Spleen (tissue), 7 donors: ENCODE measurements around the gene TSC22D2.

Experiments used
- POLR2A ChIP-seq, 3 donors: fragments of 450-650 bp; IDR thresholded peaks; one replicate each; pipeline ENCODE4 v1.5.1; 2017; ENCODE audit warnings: antibody characterized with exemption in 3 of 3, mild to moderate bottlenecking in 1 of 3
- POLR2AphosphoS5 ChIP-seq, 3 donors: sonication (generic); formaldehyde crosslinking; IDR thresholded peaks; one replicate each; pipeline ENCODE4 v1.5.1; 2017; ENCODE audit warnings: antibody characterized with exemption in 3 of 3
- TF ChIP-seq, protein P1 (sequence below), 11 experiments: fragments of 200-600 bp in 7 of 11; fragments of 450-650 bp in 4 of 11; sonication (generic) in 4 of 11; IDR thresholded peaks in 8 of 11; conservative IDR thresholded peaks in 3 of 11; 1 replicate in 7 of 11; 2 replicates in 4 of 11; pipeline versions ENCODE4 v1.4.0 to v1.8.0; 2016 to 2021; ENCODE audit warnings: antibody characterized with exemption in 11 of 11, inconsistent platforms in 4 of 11, mild to moderate bottlenecking in 1 of 11
- donor health status: DM: no; HTN: no; CAD: no; lungs with moderate emphysema.
- donor health status: DM: no; HTN: no; CAD: no.
- donor health status: DM: no; HTN: no; CAD: no.

DNA sequence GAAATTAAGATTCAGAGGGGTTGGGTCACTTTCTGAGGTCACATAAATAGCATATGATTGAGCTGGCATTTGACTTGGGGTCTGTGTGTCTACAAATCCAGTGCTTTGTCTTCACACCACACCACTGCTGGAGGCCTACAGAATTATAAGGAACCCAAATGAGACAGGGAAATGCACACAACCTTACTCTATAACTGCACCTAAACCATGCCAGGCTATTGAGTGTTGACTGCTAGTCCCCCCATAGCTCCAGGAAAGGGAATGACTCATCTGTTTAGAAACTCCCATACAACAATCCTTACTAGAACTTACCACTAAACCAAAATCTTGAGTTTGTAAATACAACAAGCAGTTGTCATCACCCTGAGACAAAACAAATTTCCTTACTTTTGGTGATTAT lies 16.9 kb upstream of the TSC22D2 start:
- TF ChIP-seq POLR2A (IDR thresholded peaks at IDR 0.05) (no peak), POLR2AphosphoS5 (IDR thresholded peaks at IDR 0.05) (no peak)
- TF ChIP-seq, protein P1, sequence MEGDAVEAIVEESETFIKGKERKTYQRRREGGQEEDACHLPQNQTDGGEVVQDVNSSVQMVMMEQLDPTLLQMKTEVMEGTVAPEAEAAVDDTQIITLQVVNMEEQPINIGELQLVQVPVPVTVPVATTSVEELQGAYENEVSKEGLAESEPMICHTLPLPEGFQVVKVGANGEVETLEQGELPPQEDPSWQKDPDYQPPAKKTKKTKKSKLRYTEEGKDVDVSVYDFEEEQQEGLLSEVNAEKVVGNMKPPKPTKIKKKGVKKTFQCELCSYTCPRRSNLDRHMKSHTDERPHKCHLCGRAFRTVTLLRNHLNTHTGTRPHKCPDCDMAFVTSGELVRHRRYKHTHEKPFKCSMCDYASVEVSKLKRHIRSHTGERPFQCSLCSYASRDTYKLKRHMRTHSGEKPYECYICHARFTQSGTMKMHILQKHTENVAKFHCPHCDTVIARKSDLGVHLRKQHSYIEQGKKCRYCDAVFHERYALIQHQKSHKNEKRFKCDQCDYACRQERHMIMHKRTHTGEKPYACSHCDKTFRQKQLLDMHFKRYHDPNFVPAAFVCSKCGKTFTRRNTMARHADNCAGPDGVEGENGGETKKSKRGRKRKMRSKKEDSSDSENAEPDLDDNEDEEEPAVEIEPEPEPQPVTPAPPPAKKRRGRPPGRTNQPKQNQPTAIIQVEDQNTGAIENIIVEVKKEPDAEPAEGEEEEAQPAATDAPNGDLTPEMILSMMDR (IDR thresholded peaks at IDR 0.05 in 8 of 11, conservative IDR thresholded peaks at IDR 0.05 in 3 of 11), result no peak
